Fibroblast of lung (primary cell): Measurements from ENCODE around the gene PTPRM.

Source experiments
- CTCF ChIP-seq, 2 donors: IDR thresholded peaks in 1 of 2; conservative IDR thresholded peaks in 1 of 2; 1 replicate in 1 of 2; 2 replicates in 1 of 2; pipeline ENCODE4 v1.5.1; 2011 to 2012; ENCODE audit warnings: low read length in 2 of 2, control low read depth in 1 of 2, inconsistent platforms in 1 of 2, low read depth in 1 of 2, mild to moderate bottlenecking in 1 of 2
- EZH2 ChIP-seq: IDR thresholded peaks from 2 replicates; pipeline ENCODE4 v1.5.1; 2012; ENCODE audit warnings: low read length, control low read depth, mild to moderate bottlenecking; ENCODE audit errors: missing control alignments

- TF ChIP-seq CTCF (conservative IDR thresholded peaks at IDR 0.05 in 1 of 2, IDR thresholded peaks at IDR 0.05 in 1 of 2; ENCODE audit: low read depth in 1 of 2, low read length in 2 of 2) (no peak), EZH2 (no peak)
These were observed 21.4 kb upstream of the PTPRM start for GRCh38 chr18:7545734-7546133.
